Measurements from ENCODE around the gene B4GAT1.

B4GAT1 gene

GRCh38 chr11:66334605-66335442 lies 12.6 kb downstream of the B4GAT1 start:
- TF ChIP-seq, protein P1, sequence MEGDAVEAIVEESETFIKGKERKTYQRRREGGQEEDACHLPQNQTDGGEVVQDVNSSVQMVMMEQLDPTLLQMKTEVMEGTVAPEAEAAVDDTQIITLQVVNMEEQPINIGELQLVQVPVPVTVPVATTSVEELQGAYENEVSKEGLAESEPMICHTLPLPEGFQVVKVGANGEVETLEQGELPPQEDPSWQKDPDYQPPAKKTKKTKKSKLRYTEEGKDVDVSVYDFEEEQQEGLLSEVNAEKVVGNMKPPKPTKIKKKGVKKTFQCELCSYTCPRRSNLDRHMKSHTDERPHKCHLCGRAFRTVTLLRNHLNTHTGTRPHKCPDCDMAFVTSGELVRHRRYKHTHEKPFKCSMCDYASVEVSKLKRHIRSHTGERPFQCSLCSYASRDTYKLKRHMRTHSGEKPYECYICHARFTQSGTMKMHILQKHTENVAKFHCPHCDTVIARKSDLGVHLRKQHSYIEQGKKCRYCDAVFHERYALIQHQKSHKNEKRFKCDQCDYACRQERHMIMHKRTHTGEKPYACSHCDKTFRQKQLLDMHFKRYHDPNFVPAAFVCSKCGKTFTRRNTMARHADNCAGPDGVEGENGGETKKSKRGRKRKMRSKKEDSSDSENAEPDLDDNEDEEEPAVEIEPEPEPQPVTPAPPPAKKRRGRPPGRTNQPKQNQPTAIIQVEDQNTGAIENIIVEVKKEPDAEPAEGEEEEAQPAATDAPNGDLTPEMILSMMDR (IDR thresholded peaks at IDR 0.05), result no peak

DNA sequence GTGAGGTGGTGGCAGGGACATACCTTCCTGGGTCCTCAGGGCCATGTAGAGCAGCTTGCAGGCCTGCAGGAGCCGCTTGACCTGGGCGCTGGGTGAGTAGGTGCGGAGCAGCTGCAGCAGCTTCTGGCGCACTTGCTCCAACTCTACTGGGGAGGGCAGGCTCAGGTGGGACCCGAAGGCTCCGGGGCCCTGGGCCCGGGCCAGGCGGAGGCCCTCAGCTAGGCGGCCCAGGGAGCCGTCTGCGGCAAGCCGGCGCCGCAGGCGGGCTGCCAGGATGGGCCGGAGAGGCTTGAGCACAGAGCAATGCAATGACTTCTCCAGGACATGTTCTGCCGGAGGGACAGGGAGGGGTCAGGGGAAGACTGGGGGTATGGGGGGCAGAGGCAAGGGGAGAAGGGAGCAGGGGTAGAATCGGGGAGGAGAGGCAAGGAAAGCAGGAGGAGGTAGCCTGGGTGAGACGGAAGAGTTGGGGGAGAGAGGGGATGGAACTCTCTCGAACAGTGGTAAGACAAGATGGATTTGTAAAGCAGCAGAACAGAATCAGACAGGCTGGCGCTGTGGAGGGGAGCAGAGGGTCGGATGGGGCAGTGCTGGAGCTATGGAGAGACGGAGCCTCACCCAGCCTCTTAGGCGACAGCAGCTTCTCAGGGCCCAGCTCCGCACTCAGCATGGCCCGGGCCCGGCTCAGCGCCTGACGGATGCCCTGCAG lies 13.4 kb downstream of the B4GAT1 start:
- TF ChIP-seq, protein P1 (IDR thresholded peaks at IDR 0.05), result no peak

- TF ChIP-seq, protein P1 (IDR thresholded peaks at IDR 0.05), result no peak
Measured at GRCh38 chr11:66333220-66333877, 14.1 kb downstream of the B4GAT1 start.

- TF ChIP-seq, protein P1 (IDR thresholded peaks at IDR 0.05), result no peak
Measured at GRCh38 chr11:66332371-66333219, 14.8 kb downstream of the B4GAT1 start.

GRCh38 chr11:66331542-66332370 lies 15.7 kb downstream of the B4GAT1 start:
- TF ChIP-seq, protein P1 (IDR thresholded peaks at IDR 0.05), result no peak

DNA sequence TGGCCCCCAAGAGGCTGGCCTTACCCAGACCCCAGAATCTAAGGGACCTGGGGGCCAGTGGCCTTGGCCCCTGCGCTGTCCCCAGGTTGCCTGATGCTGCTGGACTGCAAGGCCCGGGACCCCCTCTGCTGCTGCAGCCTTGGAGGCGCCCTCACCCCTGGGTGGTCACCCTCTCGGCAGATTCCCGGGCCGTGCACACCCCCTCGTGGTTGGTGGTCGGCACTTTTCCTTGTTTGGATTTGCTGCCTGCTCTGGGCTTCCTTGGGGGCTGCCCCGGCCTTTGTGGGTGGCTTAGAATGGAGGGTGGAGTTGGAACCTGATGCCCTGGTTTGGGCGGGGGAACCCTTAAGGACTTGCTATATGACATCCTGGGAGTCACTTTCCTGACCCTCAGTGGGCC lies 16.5 kb downstream of the B4GAT1 start:
- TF ChIP-seq, protein P1 (IDR thresholded peaks at IDR 0.05), result no peak
